BJ (cell line): Measurements from ENCODE around the gene LIMA1. TPM values are rescaled to one million over a fixed set of nuclear protein-coding genes. Genes with fewer than 3 reads are reported as not detected.
"Not testable (repeated sequence)": the region's sequence is repeated elsewhere in the genome, so short reads cannot be mapped to it uniquely, and the experiment has no call there.

Source experiments
- CTCF ChIA-PET: fragments of 350-600 bp; formaldehyde crosslinking; extraction: SDS; loops from one replicate; lab custom pipeline; 2021; ENCODE audit warnings: antibody characterized with exemption, inconsistent platforms; lab: Yijun Ruan, JAX
- POLR2A ChIA-PET: fragments of 300-600 bp; sonication (Branson Sonifier 250); formaldehyde crosslinking; extraction: SDS; loops from one replicate; lab custom pipeline; 2021; ENCODE audit warnings: antibody characterized with exemption; lab: Charles Lee
- DNase-seq: peaks from one replicate; pipeline ENCODE4 v3.0.0-alpha.2; 2011; ENCODE audit warnings: low read depth
- H3K27me3 ChIP-seq: 2 replicates; pipeline ENCODE4 v1.6.0; 2011; ENCODE audit warnings: low read length; ENCODE audit not compliant: control insufficient read depth, insufficient read depth
- H3K36me3 ChIP-seq: 2 replicates; pipeline ENCODE4 v1.5.1; 2011; ENCODE audit warnings: low read length; ENCODE audit not compliant: control insufficient read depth, insufficient read depth
- H3K4me3 ChIP-seq: 2 replicates; pipeline ENCODE4 v1.5.1; 2011; ENCODE audit warnings: low read depth, mild to moderate bottlenecking, control low read depth, low read length
- polyA plus RNA-seq: library from polyadenylated mRNA; depleted of rRNA; stranded (reverse); fragments of >200 nt; gene quantifications from 2 replicates; pipeline ENCODE4 v1.2.3, GENCODE V29; 2011
- TF ChIP-seq, protein P1 (sequence below): IDR thresholded peaks from 2 replicates; pipeline ENCODE4 v1.5.1; 2011; ENCODE audit warnings: low read depth, mild to moderate bottlenecking, control low read depth, inconsistent platforms, low read length, moderate library complexity; ENCODE audit not compliant: insufficient read depth

The LIMA1 gene
- polyA plus RNA-seq, 1 experiment = 368 TPM

DNA sequence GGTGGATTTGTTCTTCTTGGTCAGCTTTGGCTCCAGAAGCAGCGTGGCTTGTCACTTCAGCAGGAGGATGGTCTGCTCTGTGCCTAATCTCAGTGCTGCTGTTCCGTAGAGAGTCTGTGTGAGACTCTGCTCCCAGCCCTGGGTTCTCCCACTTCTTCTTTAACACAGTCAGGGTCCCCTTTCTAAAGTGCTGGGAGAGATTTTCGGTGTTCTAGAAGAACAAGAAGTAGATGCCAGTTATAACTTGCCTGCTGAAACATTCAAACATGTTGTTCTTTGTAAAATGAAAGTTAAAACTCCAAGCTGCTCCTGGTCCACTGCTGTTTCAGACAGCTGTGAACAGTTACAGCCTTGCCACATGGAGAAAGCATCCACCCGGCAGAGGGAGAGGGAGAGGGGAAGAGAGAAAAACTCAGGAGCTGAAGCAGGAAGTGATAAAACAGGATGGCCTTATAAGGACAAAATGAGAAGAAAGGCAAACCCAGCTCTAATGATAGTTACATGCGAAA, 61.0 kb downstream of the LIMA1 start:
- POLR2A ChIA-PET = interaction anchor here (0.6 to 1.2 kb wide), 5 partner anchors 14 to 21 kb away, joined by 3 to 5 read pairs (median 3); no protein-coding TSS in a partner anchor
- peaks cover 5% of the 10 kb centered on the region; the same call in 1 of the 2 replicates for H3K36me3 ChIP-seq
- CTCF ChIA-PET = interaction anchor here (0.7 to 3.0 kb wide), 9 partner anchors 14 to 456 kb away, joined by 3 to 17 read pairs (median 4); partner anchors contain the start of genes COX14 and LIMA1

DNA sequence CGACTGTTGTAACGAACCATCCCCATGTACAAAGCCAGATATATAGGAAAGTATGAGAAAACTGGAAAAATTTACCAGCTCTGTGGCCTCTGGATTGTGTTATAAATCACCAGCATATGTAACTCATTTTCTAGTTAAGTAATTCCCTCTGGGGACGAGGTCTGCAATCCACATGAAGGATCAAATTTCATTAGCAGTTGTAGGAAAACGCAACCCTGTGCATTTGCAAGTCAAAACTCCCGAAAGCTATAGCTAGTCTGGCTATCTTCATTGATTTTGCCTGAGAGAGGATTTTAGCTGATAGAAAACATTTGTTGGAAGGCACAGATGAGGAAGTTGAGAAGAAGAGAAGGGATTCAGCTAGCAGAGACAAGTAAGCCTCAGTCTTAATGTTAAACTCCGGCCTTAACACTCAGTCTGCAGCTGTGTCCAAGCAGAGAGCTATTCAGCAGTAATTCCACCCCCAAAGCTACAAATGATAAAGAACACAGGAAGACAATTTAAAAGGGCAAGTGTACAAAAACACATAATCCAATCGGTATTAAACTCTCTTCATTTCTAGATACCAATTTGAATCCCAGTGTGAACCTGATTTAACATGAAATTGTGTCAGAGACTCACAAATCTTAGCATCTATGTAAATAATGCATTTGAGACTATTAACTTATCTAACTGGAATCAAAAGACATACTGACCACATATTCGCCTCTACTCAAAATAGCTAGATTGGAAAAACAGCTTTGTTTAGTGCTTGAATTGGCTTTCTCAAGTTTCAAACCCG, 61.9 kb downstream of the LIMA1 start:
- Histone ChIP-seq H3K36me3 (peaks cover 5% of the 10 kb centered on the region; the same call in 1 of the 2 replicates), H3K4me3 (peak overlapping the region; percentile 98), H3K27me3 (no peaks in the 10 kb centered on the region)
- DNase-seq = peak; percentile 79
- POLR2A ChIA-PET = interaction anchor here (0.6 to 1.4 kb wide), 5 partner anchors 13 to 36 kb away, joined by 3 to 9 read pairs (median 5); no protein-coding TSS in a partner anchor
- CTCF ChIA-PET = interaction anchor here (0.6 to 3.0 kb wide), 15 partner anchors 21 to 604 kb away, joined by 3 to 17 read pairs (median 3); partner anchors contain the start of genes COX14 and LIMA1
- TF ChIP-seq, protein P1, sequence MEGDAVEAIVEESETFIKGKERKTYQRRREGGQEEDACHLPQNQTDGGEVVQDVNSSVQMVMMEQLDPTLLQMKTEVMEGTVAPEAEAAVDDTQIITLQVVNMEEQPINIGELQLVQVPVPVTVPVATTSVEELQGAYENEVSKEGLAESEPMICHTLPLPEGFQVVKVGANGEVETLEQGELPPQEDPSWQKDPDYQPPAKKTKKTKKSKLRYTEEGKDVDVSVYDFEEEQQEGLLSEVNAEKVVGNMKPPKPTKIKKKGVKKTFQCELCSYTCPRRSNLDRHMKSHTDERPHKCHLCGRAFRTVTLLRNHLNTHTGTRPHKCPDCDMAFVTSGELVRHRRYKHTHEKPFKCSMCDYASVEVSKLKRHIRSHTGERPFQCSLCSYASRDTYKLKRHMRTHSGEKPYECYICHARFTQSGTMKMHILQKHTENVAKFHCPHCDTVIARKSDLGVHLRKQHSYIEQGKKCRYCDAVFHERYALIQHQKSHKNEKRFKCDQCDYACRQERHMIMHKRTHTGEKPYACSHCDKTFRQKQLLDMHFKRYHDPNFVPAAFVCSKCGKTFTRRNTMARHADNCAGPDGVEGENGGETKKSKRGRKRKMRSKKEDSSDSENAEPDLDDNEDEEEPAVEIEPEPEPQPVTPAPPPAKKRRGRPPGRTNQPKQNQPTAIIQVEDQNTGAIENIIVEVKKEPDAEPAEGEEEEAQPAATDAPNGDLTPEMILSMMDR = no peak

More for the DNA sequence above, 61.0 kb downstream of the LIMA1 start:
- TF ChIP-seq, protein P1 = peak; percentile 55
- peak; percentile 84 for DNase-seq
- Histone ChIP-seq H3K27me3 (no peaks in the 10 kb centered on the region), H3K4me3 (peak overlapping the region; percentile 98)

DNA sequence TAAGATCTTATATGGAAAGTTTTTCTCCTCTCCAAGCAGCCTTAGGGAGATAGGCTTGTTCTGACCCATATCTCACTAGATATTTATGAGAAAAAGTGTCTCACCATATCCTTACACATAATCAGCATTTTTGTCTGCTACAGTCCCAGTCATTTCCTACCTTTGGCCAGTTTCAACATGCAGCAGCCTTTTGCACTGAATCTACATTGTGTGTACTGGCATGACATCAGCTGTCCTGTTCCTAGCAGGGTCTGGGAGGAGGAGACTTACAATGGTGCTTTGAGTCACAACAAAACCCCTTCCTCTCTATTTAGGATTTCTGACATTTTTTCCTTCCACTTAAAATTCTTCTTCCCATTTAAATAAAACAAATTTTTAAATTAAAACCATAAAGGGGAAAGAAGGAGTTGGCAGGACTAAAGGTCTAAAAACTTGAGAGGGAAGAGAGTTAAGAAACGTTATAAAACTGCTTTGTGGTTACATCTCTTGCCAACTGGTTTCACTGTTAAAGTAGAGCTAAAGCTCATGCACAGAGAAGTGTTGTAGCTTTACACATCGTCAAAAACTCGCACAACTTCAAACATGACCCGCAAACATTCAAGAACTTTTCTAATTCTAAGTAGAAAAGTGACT, 62.8 kb downstream of the LIMA1 start:
- DNase-seq = no peak
- Histone ChIP-seq H3K27me3 (no peaks in the 10 kb centered on the region), H3K36me3 (peaks cover 5% of the 10 kb centered on the region; the same call in 1 of the 2 replicates), H3K4me3 (peak overlapping the region; percentile 98)
- CTCF ChIA-PET = interaction anchor here (0.7 to 3.0 kb wide), 10 partner anchors 10 to 167 kb away, joined by 3 to 17 read pairs (median 4); partner anchors contain the start of gene COX14
- TF ChIP-seq, protein P1 = no peak
- POLR2A ChIA-PET = interaction anchor here (0.8 to 1.4 kb wide), 3 partner anchors 20 to 35 kb away, joined by 3 to 9 read pairs (median 6); no protein-coding TSS in a partner anchor

DNA sequence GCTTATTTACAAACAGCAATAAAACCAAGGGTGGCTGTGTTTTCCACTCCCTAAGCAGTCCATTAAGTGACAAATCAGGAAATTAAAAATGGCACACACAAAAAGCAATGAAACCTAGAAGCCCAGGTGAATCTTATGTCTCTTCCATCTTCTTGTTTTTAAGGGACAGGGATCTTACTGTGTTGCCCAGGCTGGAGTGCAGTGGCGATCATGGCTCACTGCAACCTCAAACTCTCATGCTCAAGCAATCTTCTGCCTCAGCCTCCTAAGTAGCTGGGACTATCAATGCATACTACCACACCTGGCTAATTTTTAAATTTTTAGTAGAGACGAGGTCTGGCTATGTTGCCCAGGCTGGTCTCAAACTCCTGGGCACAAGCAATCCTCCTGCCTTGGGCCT, 63.8 kb downstream of the LIMA1 start:
- Histone ChIP-seq H3K36me3 (peaks cover 5% of the 10 kb centered on the region; the same call in 1 of the 2 replicates), H3K4me3 (peak overlapping the region; percentile 98), H3K27me3 (no peaks in the 10 kb centered on the region)
- POLR2A ChIA-PET = no interaction called here
- TF ChIP-seq, protein P1 = no peak
- DNase-seq = no peak
- CTCF ChIA-PET = no interaction called here

DNA sequence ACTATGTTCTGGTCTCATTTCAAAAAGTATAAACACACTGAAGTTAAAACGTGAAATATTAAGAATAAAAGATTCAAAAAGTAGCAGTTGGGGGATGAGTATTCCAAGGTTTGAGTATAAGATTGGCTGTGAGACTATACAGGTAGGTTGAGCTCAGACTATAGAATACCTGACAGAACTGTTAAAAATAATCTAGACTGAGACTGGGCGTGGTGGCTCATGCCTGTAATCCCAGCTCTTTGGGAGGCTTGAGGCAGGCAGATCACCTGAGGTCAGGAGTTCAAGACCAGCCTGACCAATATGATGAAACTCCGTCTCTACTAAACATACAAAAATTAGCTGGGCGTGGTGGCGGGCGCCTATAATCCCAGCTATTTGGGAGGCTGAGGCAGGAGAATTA, 64.3 kb downstream of the LIMA1 start:
- H3K27me3 ChIP-seq, DNase-seq, POLR2A ChIA-PET, H3K36me3 ChIP-seq: not testable (repeated sequence)
- CTCF ChIA-PET = interaction anchor here (1.8 kb wide), 1 partner anchor 108 kb away, joined by 4 read pairs; the partner anchor contains the start of gene COX14
- H3K4me3 ChIP-seq = peak overlapping the region; percentile 98
